HG03060 (cell line): Measurements from ENCODE around the gene KRT12.
"Not testable (repeated sequence)": the region's sequence is repeated elsewhere in the genome, so short reads cannot be mapped to it uniquely, and the experiment has no call there.

Experiments
- ATAC-seq: cut with Tn5 transposase; IDR thresholded peaks from one replicate; pipeline ENCODE4 v1.9.1; 2021; ENCODE audit warnings: low read depth, moderate number of reproducible peaks; ENCODE audit not compliant: unreplicated experiment

The KRT12 gene

GRCh38 chr17:40818733-40819527, 48.1 kb downstream of the KRT12 start:
- peak; percentile 46 for ATAC-seq

- no peak for ATAC-seq
Observed at GRCh38 chr17:40818343-40818732, 48.7 kb downstream of the KRT12 start.

- no peak for ATAC-seq
Observed at GRCh38 chr17:40817103-40817682, 49.8 kb downstream of the KRT12 start.

GRCh38 chr17:40816569-40816968, 50.5 kb downstream of the KRT12 start:
- ATAC-seq: no peak

GRCh38 chr17:40815381-40815780, 51.6 kb downstream of the KRT12 start:
- ATAC-seq: no peak

- ATAC-seq: not testable (repeated sequence)
Observed at GRCh38 chr17:40814657-40815056, 52.4 kb downstream of the KRT12 start.

GRCh38 chr17:40813804-40814203, 53.2 kb downstream of the KRT12 start:
- ATAC-seq: no peak

GRCh38 chr17:40812639-40813038, 54.4 kb downstream of the KRT12 start:
- no peak for ATAC-seq
